Activated CD8-positive, alpha-beta memory T cell treated with anti-CD3 and anti-CD28 coated beads for 4 hours (primary cell): ENCODE data around the gene HSF5.
A peak's percentile ranks its signal among the peaks of the same experiment; 100 is the strongest.
"Not testable (repeated sequence)": the region's sequence is repeated elsewhere in the genome, so short reads cannot be mapped to it uniquely, and the experiment has no call there.

Source experiments
- DNase-seq, 2 donors: peaks; one replicate each; pipeline ENCODE4 v3.0.0-alpha.2; 2020; ENCODE audit warnings: low read depth in 2 of 2

HSF5 gene

GRCh38 chr17:58413684-58414083 is 74.5 kb downstream of the HSF5 start:
- DNase-seq, result no peak

- DNase-seq, result no peak
These were observed 75.1 kb downstream of the HSF5 start for GRCh38 chr17:58412961-58413586.

- no peak for DNase-seq
These were observed 76.0 kb downstream of the HSF5 start for GRCh38 chr17:58412064-58412703.

GRCh38 chr17:58411408-58411894 is 76.8 kb downstream of the HSF5 start:
- DNase-seq, result no peak

DNA sequence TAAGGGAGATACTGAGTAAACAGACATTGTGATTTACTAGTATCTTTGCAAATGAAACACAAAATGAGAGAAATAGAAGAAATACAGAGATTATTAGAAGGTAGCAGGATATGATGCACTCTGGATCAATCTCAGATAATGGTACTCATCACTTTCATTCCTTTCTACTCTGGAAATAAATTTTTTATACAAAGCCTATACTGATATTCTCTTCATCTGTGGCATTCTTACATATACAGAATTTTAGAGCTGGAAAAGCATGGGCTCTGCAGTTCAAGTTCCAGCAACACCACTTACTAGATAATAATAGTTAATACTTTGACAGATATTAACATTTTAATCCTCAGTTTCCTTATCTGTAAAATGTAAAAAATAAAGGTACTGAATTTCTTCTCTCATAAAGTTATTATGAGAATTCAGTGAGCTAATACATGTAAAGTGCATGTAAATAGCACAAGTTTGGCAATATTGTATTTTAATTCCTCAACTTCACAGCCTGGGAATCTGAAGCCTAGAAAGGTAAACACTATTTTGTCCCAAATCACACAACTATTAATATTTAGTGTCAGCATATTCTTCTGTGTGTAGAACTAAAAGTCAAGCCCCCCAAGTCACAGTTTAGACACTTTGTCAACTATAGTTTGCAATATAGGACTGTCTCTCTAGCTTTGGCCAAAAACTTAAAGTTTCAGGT is 77.3 kb downstream of the HSF5 start:
- no peak for DNase-seq

DNA sequence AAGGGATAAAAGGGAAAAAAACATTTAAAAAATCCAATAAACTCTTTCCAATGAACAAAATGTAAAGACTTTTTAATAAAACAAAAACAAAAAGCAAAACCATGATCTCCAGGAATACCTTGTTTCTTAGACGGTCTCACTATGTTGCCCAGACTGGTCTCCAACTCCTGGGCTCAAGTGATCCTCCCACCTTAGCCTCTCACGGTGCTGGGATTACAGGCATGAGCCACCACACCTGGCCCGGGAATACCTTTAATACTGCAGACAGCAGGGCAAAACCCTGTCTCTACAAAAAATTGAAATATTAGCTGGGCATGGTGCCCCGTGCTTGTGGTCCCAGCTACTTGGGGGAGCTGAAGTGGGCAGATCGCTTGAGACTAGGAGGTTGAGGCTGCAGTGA is 78.8 kb downstream of the HSF5 start:
- DNase-seq, result no peak

GRCh38 chr17:58403311-58403710 is 84.9 kb downstream of the HSF5 start:
- DNase-seq, result no peak

DNA sequence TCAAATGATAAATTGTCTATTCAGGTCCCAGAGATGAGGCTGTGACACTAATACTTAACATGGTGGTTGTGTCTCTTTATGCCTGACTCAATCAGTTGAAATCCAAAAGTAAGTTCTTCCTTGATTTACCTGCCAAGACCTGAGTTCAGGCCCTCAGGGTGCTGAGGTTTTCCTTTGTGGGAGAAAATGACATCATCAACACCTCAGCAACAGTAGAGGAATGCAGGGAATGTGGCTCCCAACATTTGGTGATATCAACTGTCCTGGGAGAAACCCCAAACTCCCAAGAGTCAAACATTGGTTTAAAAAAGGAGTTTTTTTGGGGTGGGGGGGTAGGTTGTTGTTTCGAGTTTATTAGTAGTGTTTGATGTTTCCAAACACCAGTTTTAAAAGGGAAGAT is 85.5 kb downstream of the HSF5 start:
- no peak for DNase-seq

GRCh38 chr17:58402047-58402446 is 86.2 kb downstream of the HSF5 start:
- no peak for DNase-seq

DNA sequence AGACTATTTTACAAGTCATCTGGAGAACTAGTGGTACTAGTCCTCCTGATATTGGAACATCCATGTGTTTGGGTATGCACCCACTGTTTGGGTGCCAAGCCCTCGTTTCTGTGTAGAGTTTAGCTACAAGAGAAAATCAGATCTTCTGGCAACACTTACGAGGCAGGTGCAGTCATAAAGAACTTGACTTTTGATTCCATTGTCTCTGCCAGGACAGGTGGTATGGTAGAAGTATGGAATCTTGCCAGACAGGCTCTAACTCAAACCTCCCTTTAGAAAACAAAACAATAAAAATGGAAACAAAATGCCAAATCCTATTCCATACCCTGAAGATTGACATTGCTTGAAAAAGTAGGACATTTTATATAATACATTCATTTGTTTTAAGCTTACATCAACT is 86.9 kb downstream of the HSF5 start:
- DNase-seq, result no peak

GRCh38 chr17:58400826-58401225 is 87.4 kb downstream of the HSF5 start:
- DNase-seq, result no peak

- DNase-seq, result no peak
These were observed 88.2 kb downstream of the HSF5 start for GRCh38 chr17:58399974-58400373.

DNA sequence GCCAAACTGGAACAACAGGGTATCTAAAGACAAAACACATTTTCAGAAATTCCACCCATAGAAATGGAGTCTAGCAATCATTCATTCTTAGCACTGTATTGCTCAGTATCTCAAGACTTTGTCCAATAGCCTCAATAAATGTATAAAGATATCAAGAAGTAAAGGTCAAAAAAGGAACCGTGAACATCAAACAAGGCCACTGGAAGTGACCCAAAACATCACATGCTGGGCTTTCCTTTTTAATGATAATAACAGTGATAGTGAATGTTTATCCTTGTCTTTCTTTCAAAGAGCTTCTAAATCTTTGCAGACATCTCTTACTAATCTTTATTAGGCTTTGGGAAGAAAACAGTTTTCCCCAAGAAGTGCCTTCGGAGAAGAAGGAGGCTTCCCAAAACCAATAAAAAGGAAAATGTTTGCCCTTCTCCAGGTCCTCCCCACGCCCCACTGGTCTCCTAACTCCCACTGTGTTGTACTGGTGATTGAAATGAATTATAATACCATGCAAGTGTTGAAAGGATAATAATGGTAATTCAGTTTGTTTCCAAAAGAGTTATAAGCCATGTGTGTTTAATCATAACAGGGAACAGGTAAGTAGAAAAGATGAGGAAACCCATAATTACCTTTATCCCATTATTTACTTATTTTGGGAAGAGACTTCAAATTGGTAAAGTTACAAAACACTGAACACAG is 89.5 kb downstream of the HSF5 start:
- no peak for DNase-seq

GRCh38 chr17:58397421-58397820 is 90.8 kb downstream of the HSF5 start:
- DNase-seq, result not testable (repeated sequence)

DNA sequence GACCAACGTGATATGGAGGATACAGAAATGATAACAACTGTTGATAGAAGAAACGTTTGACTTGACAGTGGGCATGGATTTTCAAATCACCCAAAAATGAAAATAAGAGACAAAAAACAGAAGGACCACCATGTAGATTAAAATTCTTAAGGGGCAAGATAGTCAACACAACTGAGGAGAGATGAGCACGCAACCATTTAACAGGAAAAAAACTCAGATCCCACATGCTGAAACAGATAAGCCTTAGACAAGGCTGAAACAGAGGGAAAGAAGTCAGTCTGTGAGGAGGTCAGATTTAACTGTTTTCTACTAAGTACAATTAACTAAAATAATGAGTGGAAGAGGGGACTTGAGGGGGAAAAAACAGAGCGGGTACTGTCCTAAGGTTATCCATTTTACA is 92.0 kb downstream of the HSF5 start:
- no peak for DNase-seq

DNA sequence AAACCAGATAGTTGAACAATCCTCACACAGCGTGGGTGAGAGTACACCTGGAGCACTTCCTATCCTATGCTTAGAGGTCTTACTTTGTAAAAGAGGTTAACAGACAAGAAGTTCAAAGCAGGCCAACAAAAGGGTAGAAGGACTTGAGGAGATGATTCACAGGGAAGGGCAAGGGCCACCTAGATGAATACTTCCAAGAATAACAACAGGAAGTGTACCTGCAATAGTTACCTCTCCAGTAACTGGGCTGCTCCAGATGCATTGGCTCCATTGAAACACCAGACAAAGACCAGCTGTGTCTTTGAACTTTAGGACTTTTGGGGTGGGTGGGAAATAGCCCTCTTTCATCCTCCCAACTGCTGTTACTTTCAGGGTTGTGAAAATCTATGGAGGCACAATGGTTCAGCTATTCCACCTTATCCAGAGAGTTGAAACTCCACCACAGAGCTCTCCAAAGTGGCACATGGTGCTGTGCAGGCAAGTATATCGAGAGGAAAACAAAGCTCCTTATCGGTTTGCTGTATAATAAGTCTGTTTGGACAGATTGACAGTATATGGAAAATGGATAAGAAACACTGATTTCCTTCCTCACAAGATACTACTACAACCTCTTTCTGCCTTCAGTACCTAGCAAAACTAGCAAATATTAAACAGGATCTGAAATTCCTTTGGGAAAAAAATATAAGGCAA is 93.5 kb downstream of the HSF5 start:
- DNase-seq, result no peak

- DNase-seq, result no peak
These were observed 96.8 kb downstream of the HSF5 start for GRCh38 chr17:58391302-58391984.

DNA sequence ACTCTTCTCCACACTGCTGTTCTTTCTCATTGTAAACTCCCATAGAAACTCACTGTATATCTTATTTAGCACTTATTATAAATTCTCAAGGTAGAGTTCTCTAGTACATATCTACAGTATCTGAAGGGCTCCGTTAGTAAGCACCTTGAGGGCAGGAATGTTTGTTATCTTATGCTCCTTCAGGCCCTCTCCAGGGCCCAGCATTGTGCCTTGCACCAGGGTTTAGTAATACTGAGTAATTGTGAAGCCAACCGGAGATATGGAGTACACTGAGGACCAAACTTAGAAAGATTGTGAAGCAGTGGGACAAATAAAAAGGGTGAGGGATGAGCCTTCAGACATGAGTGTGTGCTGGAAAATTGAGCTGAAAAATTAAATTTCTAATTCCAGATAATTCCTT is 97.3 kb downstream of the HSF5 start:
- DNase-seq, result no peak

DNA sequence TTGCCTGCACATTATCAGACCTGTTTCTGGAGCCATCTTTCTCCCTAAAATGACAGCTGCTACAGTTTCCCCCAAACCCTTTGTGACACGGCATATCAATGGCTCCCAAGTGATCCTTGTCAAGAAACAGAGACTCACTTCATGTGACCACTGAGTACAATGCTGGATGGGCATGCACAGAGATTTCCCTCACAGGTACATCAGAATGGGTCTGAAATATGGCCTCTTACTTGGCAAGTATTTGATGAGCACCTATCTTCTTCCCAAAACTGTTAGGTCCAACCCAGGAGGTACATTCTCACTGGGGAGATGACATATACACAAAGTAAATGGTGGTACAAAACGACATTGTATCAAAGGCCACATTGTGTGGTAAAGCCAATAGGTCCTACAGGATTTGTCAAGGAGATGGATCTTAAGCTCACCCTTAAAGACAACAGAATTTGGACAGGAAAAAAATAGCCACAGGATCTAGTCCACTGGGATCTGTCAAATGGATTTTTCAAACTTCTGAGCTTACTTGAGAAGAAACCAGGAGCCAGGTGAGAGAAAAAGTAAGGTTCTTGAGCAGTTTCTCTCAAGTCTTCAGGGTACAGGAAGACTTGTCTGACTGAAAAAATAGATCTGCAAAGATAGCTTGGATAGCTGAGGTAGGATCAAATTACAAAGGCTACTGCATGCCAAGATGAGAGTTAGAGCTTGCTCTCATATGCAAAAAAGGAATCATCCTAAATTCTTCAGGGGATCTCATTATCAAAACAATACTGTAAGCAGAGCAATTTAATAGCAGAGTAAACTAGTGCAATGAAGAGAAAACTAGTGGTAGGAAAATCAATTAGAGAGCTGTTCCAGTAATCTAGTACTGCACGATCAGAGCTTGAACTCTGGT is 99.7 kb downstream of the HSF5 start:
- no peak for DNase-seq

DNA sequence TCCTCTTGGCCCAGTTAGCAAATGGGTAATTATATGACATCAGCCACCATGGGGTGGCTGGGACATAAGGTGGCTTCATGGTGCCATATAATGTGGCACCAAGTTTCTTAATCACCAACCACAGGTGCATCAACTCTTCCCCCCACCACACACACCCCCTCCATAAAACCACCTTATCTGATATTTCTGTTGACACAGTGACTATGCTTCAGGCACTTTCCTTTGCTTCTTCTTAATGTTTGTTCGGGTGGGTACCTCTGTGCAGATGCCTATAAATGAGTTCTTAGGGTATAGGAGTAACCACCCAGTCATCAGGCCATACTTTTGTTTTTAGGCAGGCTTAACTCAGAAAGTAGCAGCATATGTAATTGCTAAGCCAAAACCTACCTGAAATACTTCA is 100.4 kb downstream of the HSF5 start:
- peak in 1 of 2 donors; percentile 3 for DNase-seq
